VCaP (cell line): ENCODE measurements around the gene ACTR5.

Experiments
- H3K27ac ChIP-seq: fragments of 450-650 bp; 2 replicates; pipeline ENCODE4 v1.5.1; 2017
- CTCF ChIP-seq: fragments of 450-650 bp; conservative IDR thresholded peaks from 2 replicates; pipeline ENCODE4 v1.5.1; 2017; ENCODE audit warnings: mild to moderate bottlenecking, moderate library complexity

ACTR5 gene

GRCh38 chr20:38745757-38746156 lies 2.5 kb upstream of the ACTR5 start:
- no peak for TF ChIP-seq CTCF
- H3K27ac ChIP-seq = no peak overlapping the region

GRCh38 chr20:38747495-38748096 lies 664 bp upstream of the ACTR5 start:
- peak overlapping the region; percentile 89 for H3K27ac ChIP-seq

GRCh38 chr20:38748861-38749149 lies 545 bp downstream of the ACTR5 start:
- no peak for TF ChIP-seq CTCF
- peak overlapping the region; percentile 89 for H3K27ac ChIP-seq

More at GRCh38 chr20:38747495-38748096, 664 bp upstream of the ACTR5 start:
- no peak for TF ChIP-seq CTCF

- peak; percentile 87 for TF ChIP-seq CTCF
- no peak overlapping the region for H3K27ac ChIP-seq
Observed at GRCh38 chr20:38751360-38751976, 3.2 kb downstream of the ACTR5 start.

- no peak overlapping the region for H3K27ac ChIP-seq
- no peak for TF ChIP-seq CTCF
Observed at GRCh38 chr20:38752029-38752428, 3.8 kb downstream of the ACTR5 start.

GRCh38 chr20:38754924-38755323 lies 6.7 kb downstream of the ACTR5 start:
- no peak for TF ChIP-seq CTCF
- no peak overlapping the region for H3K27ac ChIP-seq

- no peak overlapping the region for H3K27ac ChIP-seq
- TF ChIP-seq CTCF = no peak
Observed at GRCh38 chr20:38755324-38755910, 7.2 kb downstream of the ACTR5 start.
